Endothelial cell of umbilical vein (primary cell): ENCODE results near the gene DIABLO. TPM values are rescaled to one million over a fixed set of nuclear protein-coding genes. Genes with fewer than 3 reads are reported as not detected.

Experiments
- BruUV-seq: library from RNA; stranded (reverse); fragments of 400-500 nt; replicated peaks from 2 replicates; lab custom pipeline; 2021; lab: Mats Ljungman, UMichigan
- CTCF ChIA-PET: fragments of 300-600, 350-600 bp; sonication (Branson Sonifier 250); formaldehyde crosslinking; loops from one replicate; lab custom pipeline; 2021; ENCODE audit warnings: antibody characterized with exemption, inconsistent platforms; lab: Charles Lee
- POLR2A ChIA-PET: fragments of 300-600, 350-600 bp; sonication (Branson Sonifier 250); formaldehyde crosslinking; loops from one replicate; lab custom pipeline; 2021; ENCODE audit warnings: antibody characterized with exemption, inconsistent platforms; lab: Charles Lee
- DNase-seq: peaks from one replicate; pipeline ENCODE4 v3.0.0-alpha.2; 2011; ENCODE audit warnings: low read depth, low spot score
- FAIRE-seq: peaks from 2 replicates; lab custom pipeline; 2011; peaks lifted over from hg19 to GRCh38; lab: Jason Lieb, UNC
- H2AFZ ChIP-seq: 2 replicates; pipeline ENCODE4 v1.6.0; 2012; ENCODE audit warnings: low read depth, low read length, control low read depth, inconsistent platforms
- H3K27ac ChIP-seq: 2 replicates; pipeline ENCODE4 v1.5.1; 2011; ENCODE audit warnings: low read depth, mild to moderate bottlenecking, control low read depth, low read length, moderate library complexity; ENCODE audit not compliant: insufficient read depth
- H3K27me3 ChIP-seq, 2 experiments: 2 replicates each; pipeline versions ENCODE4 v1.6.0 to v1.6.1; 2011; ENCODE audit warnings: low read length in 2 of 2, mixed read lengths in 1 of 2; ENCODE audit not compliant: control insufficient read depth in 2 of 2, insufficient read depth in 2 of 2
- H3K36me3 ChIP-seq, 2 experiments: 2 replicates in 1 of 2; 3 replicates in 1 of 2; pipeline ENCODE4 v1.5.1; 2011; ENCODE audit warnings: low read length in 2 of 2, mild to moderate bottlenecking in 1 of 2, moderate library complexity in 1 of 2; ENCODE audit not compliant: control insufficient read depth in 2 of 2, insufficient read depth in 2 of 2; ENCODE audit errors: extremely low read depth in 1 of 2
- H3K4me1 ChIP-seq: 3 replicates; pipeline ENCODE4 v1.5.1; 2011; ENCODE audit warnings: mild to moderate bottlenecking, low read length; ENCODE audit not compliant: control insufficient read depth, insufficient read depth; ENCODE audit errors: extremely low read depth
- H3K4me2 ChIP-seq: 2 replicates; pipeline ENCODE4 v1.6.1; 2011; ENCODE audit warnings: low read length, control low read depth, mixed read lengths; ENCODE audit not compliant: insufficient read depth
- H3K4me3 ChIP-seq, 3 experiments: fragments of 200-600 bp in 1 of 3; sonication (generic), shearing (Covaris generic) in 1 of 3; replicated peaks in 1 of 3; 2 replicates each; pipeline ENCODE4 v1.5.1; 2011 to 2016; ENCODE audit warnings: control low read depth in 3 of 3, low read length in 3 of 3, mild to moderate bottlenecking in 2 of 3, inconsistent platforms in 1 of 3, low read depth in 1 of 3, moderate library complexity in 1 of 3; ENCODE audit not compliant: insufficient read depth in 1 of 3
- H3K79me2 ChIP-seq: 2 replicates; pipeline ENCODE4 v1.6.0; 2012; ENCODE audit warnings: low read length, inconsistent platforms; ENCODE audit not compliant: control insufficient read depth, insufficient read depth
- H3K9ac ChIP-seq: replicated peaks from 2 replicates; pipeline ENCODE3; 2011; ENCODE audit warnings: low read length, control low read depth; ENCODE audit not compliant: insufficient read depth; ENCODE audit errors: extremely low read depth
- H3K9me1 ChIP-seq: replicated peaks from 3 replicates; pipeline ENCODE4 v1.6.0; 2011; ENCODE audit warnings: mild to moderate bottlenecking, low read length; ENCODE audit not compliant: control insufficient read depth, insufficient read depth; ENCODE audit errors: extremely low read depth
- H3K9me3 ChIP-seq: replicated peaks from 2 replicates; pipeline ENCODE4 v1.5.1; 2012; ENCODE audit warnings: low read length, inconsistent platforms; ENCODE audit not compliant: control insufficient read depth, insufficient read depth
- H4K20me1 ChIP-seq: replicated peaks from 2 replicates; pipeline ENCODE3; 2011; ENCODE audit warnings: mild to moderate bottlenecking, low read length; ENCODE audit not compliant: control insufficient read depth, insufficient read depth; ENCODE audit errors: extremely low read depth
- EZH2 ChIP-seq: IDR thresholded peaks from 2 replicates; pipeline ENCODE4 v1.6.1; 2012; ENCODE audit warnings: borderline replicate concordance, low read depth, mild to moderate bottlenecking, moderate library complexity, low read length, inconsistent platforms; ENCODE audit not compliant: severe bottlenecking
- FOS ChIP-seq: IDR thresholded peaks from 2 replicates; pipeline ENCODE4 v1.6.1; 2011; ENCODE audit warnings: mild to moderate bottlenecking, low read length, moderate library complexity, borderline replicate concordance; ENCODE audit not compliant: insufficient read depth
- GATA2 ChIP-seq: IDR thresholded peaks from 2 replicates; pipeline ENCODE4 v1.7.0; 2011; ENCODE audit warnings: low read depth, mild to moderate bottlenecking, moderate library complexity, mixed read lengths, low read length; ENCODE audit not compliant: insufficient read length, insufficient read depth
- JUN ChIP-seq: IDR thresholded peaks from 2 replicates; pipeline ENCODE4 v1.6.1; 2011; ENCODE audit warnings: borderline replicate concordance, low read depth; ENCODE audit not compliant: insufficient read length, insufficient read depth
- MYC ChIP-seq: IDR thresholded peaks from one replicate; pipeline ENCODE4 v1.6.1; 2011; ENCODE audit warnings: mild to moderate bottlenecking, low read depth, low read length
- POLR2A ChIP-seq: IDR thresholded peaks from 2 replicates; pipeline ENCODE4 v1.6.1; 2012; ENCODE audit warnings: low read depth, mild to moderate bottlenecking, control low read depth, low read length
- POLR2AphosphoS5 ChIP-seq: IDR thresholded peaks from 2 replicates; pipeline ENCODE4 v1.6.1; 2012; ENCODE audit warnings: low read depth, mild to moderate bottlenecking, control low read depth, low read length, moderate library complexity; ENCODE audit not compliant: insufficient read depth
- dilution Hi-C: fragments of 300-500 bp; cut with MboI; formaldehyde crosslinking; loops from one replicate; pipeline ENCODE4 v1.15.0; 2019; ENCODE audit warnings: low sequenced_read_pairs; ENCODE audit not compliant: extremely low pct_ligation_motif_present
- intact Hi-C: fragments of 100-400 bp; cut with micrococcal nuclease; formaldehyde crosslinking; loops from one replicate; pipeline ENCODE4 v1.10.0; 2022
- polyA plus RNA-seq, 4 experiments: library from polyadenylated mRNA; depleted of rRNA in 3 of 4; stranded (reverse) in 3 of 4; unstranded in 1 of 4; fragments of >200 nt; gene quantifications; 2 replicates each; pipeline versions ENCODE4 v1.2.1 to v1.2.3, GENCODE V29; 2011 to 2012; ENCODE audit warnings: missing spikeins in 1 of 4
- total RNA-seq: library from RNA; stranded (reverse); gene quantifications from 2 replicates; pipeline ENCODE4 v1.2.3, GENCODE V29; 2021
- TF ChIP-seq, protein P1 (sequence below), 2 donors: IDR thresholded peaks; 1 replicate in 1 of 2; 2 replicates in 1 of 2; pipeline ENCODE4 v1.5.1; 2011; ENCODE audit warnings: low read length in 2 of 2, mild to moderate bottlenecking in 2 of 2, moderate library complexity in 2 of 2, control low read depth in 1 of 2, inconsistent platforms in 1 of 2, low read depth in 1 of 2; ENCODE audit not compliant: insufficient read depth in 1 of 2; ENCODE audit errors: extremely low read depth in 1 of 2
- TF ChIP-seq, protein P2 (sequence below): IDR thresholded peaks from 2 replicates; pipeline ENCODE4 v1.6.1; 2011; ENCODE audit not compliant: insufficient read depth, insufficient read length

DIABLO gene
- total and polyA plus RNA-seq, 2 donors (not counting 3 experiments of a cell fraction or from before 2014, with no cell fraction given), result 49.9 to 55.4 TPM

DNA sequence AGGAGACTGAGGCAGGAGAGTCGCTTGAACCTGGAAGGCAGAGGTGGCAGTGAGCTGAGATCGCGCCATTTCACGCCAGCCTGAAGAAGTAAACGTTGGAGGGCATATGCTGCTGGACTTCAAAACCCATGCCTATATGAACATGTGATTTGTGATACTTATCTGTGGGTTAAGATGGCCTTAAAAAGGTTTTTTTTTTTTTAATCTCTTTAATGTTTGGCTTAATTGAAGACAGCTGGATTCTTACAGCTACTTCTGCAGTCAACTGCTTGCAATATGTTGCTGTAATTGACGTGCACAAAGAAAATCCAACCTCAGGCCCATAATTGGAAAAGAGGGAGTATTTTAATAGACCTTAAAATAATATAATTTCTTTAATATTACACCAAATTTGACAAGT is 23.8 kb downstream of the DIABLO start:
- Histone ChIP-seq H3K27ac (no peak overlapping the region), H3K79me2 (no peaks in the 10 kb centered on the region), H3K4me2 (no peak overlapping the region), H3K4me3 (no peak overlapping the region), H3K9me1 (no peaks in the 10 kb centered on the region), H3K27me3 (peaks cover 9 to 18% of the 10 kb centered on the region in 2 experiments), H3K9ac (no peak overlapping the region), H4K20me1 (no peaks in the 10 kb centered on the region), H3K36me3 (no peaks in the 10 kb centered on the region), H3K4me1 (peaks cover 8% of the 10 kb centered on the region), H3K9me3 (no peaks in the 10 kb centered on the region), H2AFZ (no peak overlapping the region)
- ChIA-PET CTCF (interaction anchor here (0.9 to 1.3 kb wide), 2 partner anchors 13 to 71 kb away, joined by 3 read pairs; no protein-coding TSS in a partner anchor), POLR2A (no interaction called here)
- dilution Hi-C loops, result no loop called here
- intact Hi-C loops, result no loop called here
- BruUV-seq, result no TSS peak
- TF ChIP-seq EZH2 (no peak), JUN (no peak), POLR2AphosphoS5 (no peak), GATA2 (no peak), MYC (no peak), FOS (no peak), POLR2A (no peak)
- TF ChIP-seq, protein P1, sequence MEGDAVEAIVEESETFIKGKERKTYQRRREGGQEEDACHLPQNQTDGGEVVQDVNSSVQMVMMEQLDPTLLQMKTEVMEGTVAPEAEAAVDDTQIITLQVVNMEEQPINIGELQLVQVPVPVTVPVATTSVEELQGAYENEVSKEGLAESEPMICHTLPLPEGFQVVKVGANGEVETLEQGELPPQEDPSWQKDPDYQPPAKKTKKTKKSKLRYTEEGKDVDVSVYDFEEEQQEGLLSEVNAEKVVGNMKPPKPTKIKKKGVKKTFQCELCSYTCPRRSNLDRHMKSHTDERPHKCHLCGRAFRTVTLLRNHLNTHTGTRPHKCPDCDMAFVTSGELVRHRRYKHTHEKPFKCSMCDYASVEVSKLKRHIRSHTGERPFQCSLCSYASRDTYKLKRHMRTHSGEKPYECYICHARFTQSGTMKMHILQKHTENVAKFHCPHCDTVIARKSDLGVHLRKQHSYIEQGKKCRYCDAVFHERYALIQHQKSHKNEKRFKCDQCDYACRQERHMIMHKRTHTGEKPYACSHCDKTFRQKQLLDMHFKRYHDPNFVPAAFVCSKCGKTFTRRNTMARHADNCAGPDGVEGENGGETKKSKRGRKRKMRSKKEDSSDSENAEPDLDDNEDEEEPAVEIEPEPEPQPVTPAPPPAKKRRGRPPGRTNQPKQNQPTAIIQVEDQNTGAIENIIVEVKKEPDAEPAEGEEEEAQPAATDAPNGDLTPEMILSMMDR (IDR thresholded peaks at IDR 0.05; ENCODE audit: extremely low read depth in 1 of 2, insufficient read depth in 1 of 2, low read depth in 1 of 2, low read length in 2 of 2), result no peak
- TF ChIP-seq, protein P2, sequence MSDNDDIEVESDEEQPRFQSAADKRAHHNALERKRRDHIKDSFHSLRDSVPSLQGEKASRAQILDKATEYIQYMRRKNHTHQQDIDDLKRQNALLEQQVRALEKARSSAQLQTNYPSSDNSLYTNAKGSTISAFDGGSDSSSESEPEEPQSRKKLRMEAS, result no peak
- FAIRE-seq (no peak), DNase-seq (no peak)
